Epithelial cell of prostate (primary cell): ENCODE data around the gene CCDC57.

Source experiments
- DNase-seq: peaks from one replicate; pipeline ENCODE4 v3.0.0-alpha.2; 2011; ENCODE audit warnings: low read depth, low spot score
- H3K27ac ChIP-seq: fragments of 450-650 bp; 2 replicates; pipeline ENCODE4 v1.5.1; 2017; ENCODE audit warnings: mild to moderate bottlenecking

CCDC57 gene

GRCh38 chr17:82247856-82248671, 35.4 kb upstream of the CCDC57 start:
- no peak for DNase-seq
- peak overlapping the region; percentile 91 for H3K27ac ChIP-seq

- DNase-seq = no peak
- H3K27ac ChIP-seq = peak overlapping the region; percentile 91
Observed at GRCh38 chr17:82247182-82247823, 34.7 kb upstream of the CCDC57 start.

GRCh38 chr17:82246365-82247181, 33.9 kb upstream of the CCDC57 start:
- peak overlapping the region; percentile 91 for H3K27ac ChIP-seq

GRCh38 chr17:82246040-82246364, 33.4 kb upstream of the CCDC57 start:
- no peak for DNase-seq
- H3K27ac ChIP-seq = peak overlapping the region; percentile 91

More at GRCh38 chr17:82246365-82247181, 33.9 kb upstream of the CCDC57 start:
- peak; percentile 69 for DNase-seq

GRCh38 chr17:82245134-82246039, 32.7 kb upstream of the CCDC57 start:
- peak overlapping the region; percentile 91 for H3K27ac ChIP-seq
- no peak for DNase-seq

- H3K27ac ChIP-seq = peak overlapping the region; percentile 91
- DNase-seq = no peak
Observed at GRCh38 chr17:82244413-82245133, 31.9 kb upstream of the CCDC57 start.

GRCh38 chr17:82243648-82244412, 31.2 kb upstream of the CCDC57 start:
- DNase-seq = no peak
- peak overlapping the region; percentile 91 for H3K27ac ChIP-seq

- no peak for DNase-seq
- peak overlapping the region; percentile 91 for H3K27ac ChIP-seq
Observed at GRCh38 chr17:82242977-82243647, 30.5 kb upstream of the CCDC57 start.

GRCh38 chr17:82242698-82242976, 30.0 kb upstream of the CCDC57 start:
- no peak for DNase-seq
- H3K27ac ChIP-seq = peak overlapping the region; percentile 91

- DNase-seq = no peak
- peak overlapping the region; percentile 91 for H3K27ac ChIP-seq
Observed at GRCh38 chr17:82241926-82242697, 29.5 kb upstream of the CCDC57 start.

GRCh38 chr17:82241183-82241925, 28.7 kb upstream of the CCDC57 start:
- peak overlapping the region; percentile 91 for H3K27ac ChIP-seq
- DNase-seq = no peak

- peak overlapping the region; percentile 91 for H3K27ac ChIP-seq
- DNase-seq = no peak
Observed at GRCh38 chr17:82240506-82241182, 28.0 kb upstream of the CCDC57 start.

GRCh38 chr17:82239926-82240505, 27.4 kb upstream of the CCDC57 start:
- no peak for DNase-seq
- H3K27ac ChIP-seq = peak overlapping the region; percentile 91

GRCh38 chr17:82239401-82239925, 26.8 kb upstream of the CCDC57 start:
- DNase-seq = no peak
- peak overlapping the region; percentile 91 for H3K27ac ChIP-seq

- peak; percentile 68 for DNase-seq
- peak overlapping the region; percentile 91 for H3K27ac ChIP-seq
Observed at GRCh38 chr17:82238472-82239201, 26.0 kb upstream of the CCDC57 start.
